GM18951 (cell line): ENCODE data around the gene DLL4.

ENCODE experiments used
- POLR2A ChIP-seq: IDR thresholded peaks from 4 replicates; pipeline ENCODE4 v1.6.1; 2011; ENCODE audit warnings: mild to moderate bottlenecking; ENCODE audit not compliant: insufficient read length, insufficient read depth; ENCODE audit errors: extremely low read depth
- in situ Hi-C: fragments of 300-500 bp; cut with MboI; formaldehyde crosslinking; loops from one replicate; pipeline ENCODE4 v1.12.0; 2022; ENCODE audit warnings: low sequenced_read_pairs, mixed read lengths, inconsistent platforms; ENCODE audit not compliant: unreplicated experiment

Gene DLL4

GRCh38 chr15:40925863-40926658, 3.1 kb upstream of the DLL4 start:
- in situ Hi-C loops, result loop anchor here (10.0 kb wide), 1 partner anchor 399 kb away; no protein-coding TSS in a partner anchor
- TF ChIP-seq POLR2A, result no peak

GRCh38 chr15:40926659-40927494, 2.3 kb upstream of the DLL4 start:
- TF ChIP-seq POLR2A, result no peak
- in situ Hi-C loops, result loop anchor here (10.0 kb wide), 1 partner anchor 398 kb away; no protein-coding TSS in a partner anchor

GRCh38 chr15:40927495-40927872, 1.7 kb upstream of the DLL4 start:
- in situ Hi-C loops, result loop anchor here (10.0 kb wide), 1 partner anchor 397 kb away; no protein-coding TSS in a partner anchor
- TF ChIP-seq POLR2A, result no peak

- no peak for TF ChIP-seq POLR2A
- in situ Hi-C loops, result loop anchor here (10.0 kb wide), 1 partner anchor 397 kb away; no protein-coding TSS in a partner anchor
Measured at GRCh38 chr15:40927873-40928806, 1.0 kb upstream of the DLL4 start.

GRCh38 chr15:40929660-40930429, 705 bp downstream of the DLL4 start:
- in situ Hi-C loops, result loop anchor here (10.0 kb wide), 1 partner anchor 395 kb away; no protein-coding TSS in a partner anchor
- TF ChIP-seq POLR2A, result no peak

- no peak for TF ChIP-seq POLR2A
- in situ Hi-C loops, result no loop called here
Measured at GRCh38 chr15:40930430-40931299, 1.5 kb downstream of the DLL4 start.

GRCh38 chr15:40931300-40932142, 2.4 kb downstream of the DLL4 start:
- in situ Hi-C loops, result no loop called here
- TF ChIP-seq POLR2A, result no peak

GRCh38 chr15:40932156-40932555, 3.0 kb downstream of the DLL4 start:
- no peak for TF ChIP-seq POLR2A
- in situ Hi-C loops, result no loop called here

GRCh38 chr15:40932649-40933516, 3.7 kb downstream of the DLL4 start:
- no peak for TF ChIP-seq POLR2A
- in situ Hi-C loops, result no loop called here
